Measurements from ENCODE around the gene MISP.

GRCh38 chr19:811506-812048, 60.7 kb downstream of the MISP start:
- no peak for TF ChIP-seq POLR2AphosphoS5 (IDR thresholded peaks at IDR 0.05; ENCODE audit: low read depth, low read length)
- no peak for TF ChIP-seq CTCF (IDR thresholded peaks at IDR 0.05)

Measured in Panc1 (cell line).